GM19328 (cell line): Measurements from ENCODE around the gene SLC25A23.
A peak's percentile ranks its signal among the peaks of the same experiment; 100 is the strongest.

Experiments used
- ATAC-seq: cut with Tn5 transposase; IDR thresholded peaks from one replicate; pipeline ENCODE4 v1.9.1; 2021; ENCODE audit warnings: mild to moderate bottlenecking, moderate library complexity; ENCODE audit not compliant: unreplicated experiment

Gene SLC25A23

GRCh38 chr19:6425732-6426620 lies 33.6 kb downstream of the SLC25A23 start:
- no peak for ATAC-seq

DNA sequence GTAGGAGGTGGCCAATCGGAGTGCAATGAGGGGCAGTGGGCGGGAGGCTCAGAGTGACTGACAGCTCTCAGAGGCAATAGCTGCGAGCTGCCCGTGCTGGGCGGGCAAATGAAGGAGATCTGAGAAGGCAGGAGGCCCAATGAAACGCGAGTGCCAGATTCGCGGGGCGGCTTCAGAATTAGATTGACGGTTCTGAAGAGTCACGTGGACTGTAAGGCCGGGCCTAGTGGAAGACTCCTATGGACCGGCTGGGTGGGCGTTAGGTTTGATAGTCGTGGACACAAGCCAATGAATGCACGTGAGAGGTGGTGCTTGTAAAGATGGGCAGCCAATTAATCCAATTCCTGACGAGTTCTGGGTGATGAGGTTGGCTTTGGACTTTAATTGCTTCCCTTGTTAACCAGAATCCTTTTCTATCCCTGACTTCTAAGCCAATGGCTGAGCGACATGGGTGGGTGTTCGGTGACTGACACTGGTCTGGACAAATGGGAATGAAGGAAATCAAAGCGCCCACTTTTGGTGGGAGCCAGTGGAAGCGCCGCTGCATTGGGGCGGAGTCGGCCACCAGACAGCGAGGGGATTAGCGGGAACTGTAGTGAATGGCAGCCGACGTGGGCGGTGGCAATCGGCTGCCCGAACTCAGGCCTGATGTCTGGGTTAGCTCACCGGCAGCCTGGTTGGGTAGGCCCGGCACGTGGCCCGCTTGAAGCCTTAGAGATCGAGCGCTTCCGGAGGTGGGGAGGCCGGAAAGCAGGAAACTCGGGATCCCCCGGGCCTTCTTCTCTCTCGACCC lies 34.5 kb downstream of the SLC25A23 start:
- peak; percentile 84 for ATAC-seq

DNA sequence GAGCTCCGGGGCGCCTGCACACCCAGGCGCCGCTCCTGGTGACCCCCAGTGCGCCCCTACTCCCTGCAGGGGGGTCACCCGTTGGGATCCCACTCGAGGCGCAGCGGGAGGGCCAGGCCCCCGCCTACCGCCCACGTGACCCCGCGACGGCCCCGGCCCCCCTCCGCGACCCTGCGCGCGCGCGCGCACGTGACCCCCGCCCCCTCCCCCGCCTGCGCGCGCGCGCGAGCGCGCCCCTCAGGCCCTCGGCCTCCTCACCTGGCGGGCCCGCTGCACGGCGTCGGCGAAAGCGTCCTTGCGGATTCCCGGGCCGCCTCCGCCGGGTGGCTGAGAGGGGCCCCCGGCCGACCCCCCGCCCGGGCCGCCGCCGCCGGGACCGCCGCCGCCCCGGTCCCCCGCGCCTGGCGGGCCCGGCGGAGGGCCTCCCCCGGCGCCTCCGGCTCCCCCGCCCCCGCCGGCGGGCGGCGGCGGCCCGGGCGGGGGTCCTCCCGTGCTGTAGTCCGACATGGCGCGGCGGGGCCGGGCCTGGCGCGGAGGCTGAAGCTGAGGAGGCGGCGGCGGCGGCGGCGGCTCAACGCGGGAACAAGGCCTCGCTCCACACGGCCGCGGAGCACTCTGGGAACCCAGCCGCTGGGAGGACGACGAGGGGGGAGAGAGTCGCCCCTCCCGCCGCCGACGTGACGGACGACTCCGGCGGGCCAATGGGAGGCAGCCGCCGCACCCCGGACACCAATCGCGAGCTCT lies 35.2 kb downstream of the SLC25A23 start, which contains the start of gene KHSRP:
Gene KHSRP, minus strand, starts transcription at position 617 of the 744 bp plus-strand sequence. Its CDS starts 110 bp downstream, at position 507.
- no peak for ATAC-seq

GRCh38 chr19:6423499-6424194 lies 35.9 kb downstream of the SLC25A23 start:
- no peak for ATAC-seq

DNA sequence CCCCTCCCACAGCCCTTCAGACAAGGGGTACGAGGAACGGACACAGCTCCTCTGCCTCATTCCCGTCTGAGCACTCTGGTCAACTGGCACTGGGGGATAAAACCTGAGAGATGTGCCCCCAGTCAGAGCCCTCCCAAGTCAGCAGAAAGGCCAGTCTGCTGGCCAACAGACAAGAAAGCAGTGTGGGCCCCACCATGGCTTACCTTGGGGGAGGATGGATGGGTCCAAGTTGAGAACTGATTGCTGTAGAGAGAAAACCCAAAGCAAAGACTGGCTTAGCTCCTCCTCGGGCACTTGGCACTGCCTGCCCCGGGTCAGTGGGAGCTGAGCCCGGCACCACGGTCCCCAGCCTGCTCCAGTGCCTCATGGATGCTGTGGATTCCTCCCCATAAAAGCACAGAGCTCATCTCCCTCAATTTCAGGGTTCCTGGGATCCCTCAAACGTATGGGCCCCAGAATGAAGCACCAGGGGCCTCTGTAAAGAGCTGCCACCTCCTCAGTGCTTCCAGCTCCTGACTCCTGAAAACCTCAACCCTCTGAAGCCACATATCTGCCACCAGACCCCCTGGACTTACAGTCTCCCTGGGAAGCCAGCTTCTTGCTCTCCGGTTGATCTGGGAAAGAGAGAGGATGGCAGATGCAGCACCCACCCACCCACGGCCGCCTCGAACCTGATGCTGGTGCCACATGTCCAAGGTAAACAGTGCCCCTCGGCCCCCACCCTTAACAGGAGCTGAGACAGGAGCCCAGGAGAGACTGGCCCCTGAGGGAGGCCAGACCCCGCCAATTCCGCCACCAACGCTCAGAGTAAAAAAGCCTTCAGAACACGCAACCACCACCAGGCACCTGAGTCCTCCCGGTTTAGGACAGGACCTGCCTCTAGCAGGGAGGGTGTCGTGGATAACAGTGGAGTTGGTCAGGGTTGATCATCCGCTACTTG lies 38.2 kb downstream of the SLC25A23 start:
- ATAC-seq: no peak

DNA sequence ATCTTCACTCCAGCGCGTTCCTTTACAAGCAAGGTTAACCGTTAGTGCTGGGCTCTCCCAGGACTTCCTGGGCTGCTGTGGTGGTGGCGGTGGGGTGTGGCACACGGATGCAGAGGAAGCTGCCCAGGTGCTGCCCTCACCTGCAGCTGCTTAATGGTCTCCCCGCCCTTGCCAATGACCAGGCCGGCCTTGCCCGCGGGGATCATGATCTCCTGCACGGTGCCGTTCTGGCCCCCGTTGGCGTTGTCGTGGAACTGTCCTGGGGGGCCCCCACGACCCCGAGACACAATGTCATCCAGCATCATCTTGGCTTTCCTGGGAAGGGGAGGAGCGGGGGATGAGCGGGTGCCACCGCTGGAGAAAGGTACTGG lies 41.0 kb downstream of the SLC25A23 start:
- ATAC-seq: no peak

DNA sequence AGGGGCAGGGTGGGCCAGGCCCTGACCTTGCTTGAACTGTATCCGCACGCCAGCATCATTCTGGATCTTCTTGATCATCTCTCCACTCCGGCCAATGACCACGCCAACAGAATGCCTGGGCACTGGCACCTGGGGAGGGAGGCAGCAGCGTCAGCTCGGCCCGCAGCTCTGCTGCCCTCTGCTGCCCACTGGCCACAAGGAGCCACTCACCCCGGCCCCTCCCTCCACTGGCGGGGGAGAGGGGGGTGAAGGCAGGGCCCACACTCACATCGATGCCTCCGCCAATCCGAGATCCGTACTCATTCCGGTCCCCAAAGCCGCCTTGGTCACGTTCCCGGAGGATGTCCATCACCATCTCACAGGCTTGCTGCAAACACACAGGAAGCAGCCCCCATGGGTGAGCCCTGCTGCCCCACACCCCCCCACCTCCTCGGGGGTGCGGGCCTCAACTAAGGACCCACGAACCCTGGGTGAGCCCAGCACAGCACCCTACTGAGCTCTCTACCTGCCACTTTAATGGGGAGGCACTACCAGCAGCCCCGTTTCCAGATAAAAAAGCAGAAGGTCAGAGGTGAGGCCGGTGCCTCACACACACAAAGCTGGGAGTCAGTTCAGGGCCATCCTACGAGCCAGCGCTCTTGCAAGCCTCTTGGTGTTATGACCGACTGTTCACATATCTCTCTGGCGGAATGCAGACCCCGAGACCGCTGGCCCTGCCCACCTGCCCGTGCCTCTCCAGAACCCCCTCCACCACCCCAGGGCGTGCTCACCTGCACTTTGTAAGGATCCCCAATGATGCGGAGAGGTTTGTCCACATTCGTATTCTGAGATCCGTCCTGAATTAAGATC lies 41.7 kb downstream of the SLC25A23 start:
- ATAC-seq: no peak

DNA sequence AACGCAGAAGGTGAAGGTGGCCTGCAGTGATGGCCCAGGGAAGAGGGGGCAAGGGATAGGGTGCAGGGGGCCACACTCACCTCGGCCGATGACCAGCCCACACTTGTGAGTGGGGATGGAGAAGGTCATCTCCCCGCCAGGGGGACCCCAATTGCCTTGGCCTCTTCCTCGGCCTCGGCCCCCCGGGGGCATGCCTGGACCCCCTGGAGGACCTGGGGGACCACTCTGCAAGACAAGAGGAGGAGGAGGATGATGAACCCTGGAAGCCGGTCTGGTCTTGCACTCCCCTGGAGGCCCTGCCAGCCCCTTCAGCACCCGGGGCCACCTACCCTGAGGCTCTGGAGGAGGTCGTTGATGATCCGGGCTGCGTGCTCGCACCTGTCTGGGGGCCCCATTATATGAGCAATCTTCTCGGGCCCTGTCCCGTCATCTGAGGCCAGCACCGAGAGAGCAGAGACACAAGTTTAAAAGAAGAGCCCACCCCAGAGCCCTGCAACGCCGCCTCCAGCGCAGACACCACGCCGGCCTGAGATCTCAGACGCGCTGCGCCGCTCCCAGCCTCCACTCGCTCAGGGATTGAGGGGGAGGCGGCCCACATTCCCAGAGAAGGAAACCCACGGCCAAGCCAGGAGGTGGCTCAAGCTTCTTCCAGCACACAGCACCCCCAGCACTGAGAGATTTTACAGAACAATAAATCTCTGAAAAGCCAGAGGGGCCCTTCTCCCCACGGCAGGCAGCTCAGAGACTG lies 42.8 kb downstream of the SLC25A23 start:
- ATAC-seq: no peak

DNA sequence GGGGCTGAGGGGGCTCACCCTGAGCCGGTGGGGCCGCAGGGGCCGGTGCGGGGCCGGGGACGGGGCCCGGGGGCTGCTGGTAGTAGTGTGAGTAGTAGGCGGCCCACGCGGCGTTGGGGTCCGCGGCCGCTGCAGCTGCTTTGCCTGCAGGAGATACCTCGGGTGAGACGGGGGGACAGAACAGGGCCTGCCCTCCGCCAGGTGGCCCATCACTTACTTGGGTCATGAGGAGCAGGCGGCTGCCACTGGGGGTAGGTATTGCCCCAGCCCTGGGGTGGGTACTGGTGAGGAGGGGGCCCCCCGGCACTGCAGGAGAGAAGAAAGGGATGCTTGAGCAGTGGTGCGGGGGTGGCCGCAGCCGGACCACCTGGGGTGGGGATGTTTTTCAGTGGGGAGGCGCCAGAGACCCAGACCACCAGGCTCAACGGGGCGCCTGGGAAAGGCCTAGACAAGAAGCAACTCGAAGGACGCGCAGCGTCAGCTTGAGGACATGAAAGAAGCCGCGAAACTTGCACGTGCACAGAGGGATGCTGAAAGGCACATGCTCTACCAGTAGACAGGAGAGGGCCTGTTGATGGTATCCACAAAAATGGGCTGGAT lies 43.9 kb downstream of the SLC25A23 start:
- ATAC-seq: no peak

DNA sequence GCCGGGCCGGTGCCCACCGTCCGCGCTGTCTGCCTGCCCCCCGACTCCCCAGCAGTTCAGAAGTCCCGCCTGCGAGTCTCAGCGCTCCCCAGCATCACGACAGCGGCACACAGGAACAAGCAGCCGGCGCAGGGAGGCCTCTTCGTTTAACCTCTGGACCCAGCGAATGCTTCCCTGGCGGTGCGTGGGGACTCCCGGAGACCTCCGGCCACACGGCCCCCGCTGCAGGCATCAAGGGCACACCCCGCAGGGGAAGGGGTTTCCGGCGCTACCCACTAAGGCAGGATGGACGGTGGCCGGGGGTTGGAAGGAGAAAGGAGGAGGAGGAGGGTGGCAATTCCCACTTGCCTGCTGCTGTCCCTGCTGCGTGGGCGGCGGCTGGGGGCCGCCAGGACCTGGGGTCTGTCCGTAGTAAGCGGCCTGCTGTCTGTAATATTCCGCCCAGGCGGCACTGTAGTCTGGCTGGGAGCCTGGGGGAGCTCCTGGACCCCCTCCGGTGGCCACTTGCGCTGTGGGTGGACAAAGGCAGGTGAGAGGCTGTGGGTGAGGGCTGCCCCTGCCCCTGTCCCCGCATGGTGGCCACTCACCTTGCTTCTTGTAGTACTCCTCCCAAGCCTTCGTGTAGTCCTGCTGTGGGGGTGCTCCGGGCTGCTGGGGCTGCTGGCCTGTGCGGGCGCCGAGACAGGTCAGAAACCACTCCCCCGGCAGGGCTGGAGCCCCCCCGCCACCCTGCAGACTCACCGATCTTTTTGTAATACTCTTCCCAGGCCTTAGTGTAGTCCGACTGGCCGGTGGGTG lies 44.6 kb downstream of the SLC25A23 start:
- ATAC-seq: no peak

DNA sequence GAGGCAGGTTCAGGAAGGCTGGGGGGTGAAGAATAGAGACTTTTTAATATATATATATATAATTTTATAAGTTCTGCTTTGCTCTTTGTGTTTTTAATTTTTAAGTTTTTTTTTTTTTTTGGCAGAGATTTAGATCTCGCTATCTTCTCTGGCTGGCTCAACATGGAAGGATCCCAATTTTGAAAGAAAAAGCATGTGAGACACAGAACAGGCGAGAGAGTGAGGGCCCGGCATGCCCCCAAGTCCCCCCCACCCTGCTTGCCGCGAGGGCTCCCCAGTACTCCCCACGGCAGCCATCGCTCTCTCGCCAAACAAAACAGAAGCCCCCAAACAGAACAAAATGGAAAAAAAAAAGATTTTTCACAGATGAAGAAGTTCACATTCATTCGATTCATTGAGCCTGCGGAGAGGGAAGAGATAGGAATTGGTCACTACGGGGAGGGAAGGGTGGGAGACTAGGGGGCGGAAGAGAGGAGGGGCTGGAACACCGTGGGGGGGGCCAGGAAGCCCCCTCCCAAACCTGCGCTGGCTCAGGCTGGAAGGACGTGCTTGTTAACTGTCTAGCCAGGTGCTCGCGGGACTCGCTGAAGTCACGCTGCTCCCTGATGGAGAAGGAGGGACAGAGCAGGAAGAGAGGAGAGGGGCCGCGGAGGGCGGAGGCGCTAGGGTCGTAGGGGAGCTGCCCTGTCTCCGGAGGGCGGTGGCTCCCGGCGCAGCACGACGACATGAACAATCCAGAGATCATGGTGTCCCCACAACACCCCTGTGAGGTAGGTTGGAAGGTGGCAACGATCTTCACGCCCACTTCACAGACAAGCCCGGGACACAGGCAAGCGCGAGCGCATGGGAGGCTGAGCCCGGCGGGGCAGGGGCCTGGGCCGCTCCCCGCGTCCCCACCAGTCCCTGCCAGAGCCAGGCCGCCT lies 45.6 kb downstream of the SLC25A23 start:
- no peak for ATAC-seq

DNA sequence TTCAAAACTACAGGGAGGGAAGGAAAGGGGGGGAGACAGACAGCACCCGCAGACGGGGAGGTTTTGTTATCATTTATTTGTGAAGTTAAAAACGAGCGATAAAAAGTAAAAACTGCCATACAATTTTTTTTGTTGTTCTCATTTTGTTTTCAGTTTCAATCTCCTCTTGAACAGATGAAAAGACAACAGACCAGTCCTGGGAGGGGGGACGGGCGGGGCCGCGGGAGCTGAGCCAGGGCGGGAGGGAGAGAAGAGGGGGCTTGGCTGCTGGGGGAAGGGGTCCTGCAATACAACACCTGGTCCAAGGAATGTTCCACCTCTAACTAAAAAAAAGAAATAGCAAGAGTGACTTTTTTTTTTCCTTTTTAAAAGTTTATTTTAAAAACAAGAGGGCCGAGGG lies 46.3 kb downstream of the SLC25A23 start:
- no peak for ATAC-seq

- ATAC-seq: no peak
Observed at GRCh38 chr19:6412447-6413091, 47.0 kb downstream of the SLC25A23 start.

DNA sequence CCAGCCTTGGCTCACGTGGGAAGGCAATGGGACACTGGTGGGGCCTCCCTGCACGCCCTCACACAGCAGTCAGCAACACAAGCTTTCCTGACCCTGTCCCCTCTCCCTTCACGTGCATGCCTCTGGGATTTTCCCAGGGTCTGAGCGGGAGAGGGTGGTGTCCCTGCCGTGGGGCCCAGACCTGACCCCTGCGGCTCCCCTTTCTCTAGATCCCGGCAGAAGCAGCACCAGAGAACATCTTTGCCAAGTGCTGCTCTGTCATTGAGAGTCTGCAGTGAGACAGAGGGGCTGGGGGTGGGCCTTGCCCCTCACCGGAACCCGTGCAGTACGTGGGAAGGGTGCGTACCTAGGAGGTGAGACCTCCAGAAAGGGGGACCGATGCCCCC lies 47.5 kb downstream of the SLC25A23 start:
- no peak for ATAC-seq

- ATAC-seq: no peak
Observed at GRCh38 chr19:6409346-6409745, 50.2 kb downstream of the SLC25A23 start.
